Stimulated activated effector memory CD8-positive, alpha-beta T cell treated with anti-CD3 and anti-CD28 coated beads, Interleukin-12 subunit alpha, Interleukin-12 subunit beta, amount 100 ng/mL, for 72 hours (primary cell): ENCODE results near the gene ZNF433.

Experiments
- ATAC-seq: fragments of 150-1000 bp; cut with Tn5 transposase; 2 replicates; pipeline ENCODE4 v1.10.0; 2021
- DNase-seq, 2 donors: peaks; one replicate each; pipeline ENCODE4 v3.0.0; 2021 to 2022; ENCODE audit warnings: low spot score in 2 of 2
- H3K27ac Mint-ChIP-seq: one replicate; pipeline ENCODE4 v1.8.0; 2022; ENCODE audit warnings: mild to moderate bottlenecking, mixed read lengths
- H3K36me3 Mint-ChIP-seq: one replicate; pipeline ENCODE4 v1.8.0; 2022; ENCODE audit warnings: mild to moderate bottlenecking, mixed read lengths
- H3K4me1 Mint-ChIP-seq: one replicate; pipeline ENCODE4 v1.8.0; 2022; ENCODE audit warnings: mixed read lengths
- H3K4me3 Mint-ChIP-seq: one replicate; pipeline ENCODE4 v1.8.0; 2022; ENCODE audit warnings: mild to moderate bottlenecking, mixed read lengths
- H3K9me3 Mint-ChIP-seq: one replicate; pipeline ENCODE4 v1.8.0; 2022; ENCODE audit warnings: mixed read lengths

ZNF433 gene

GRCh38 chr19:11970174-11970573 is 65.3 kb downstream of the ZNF433 start:
- DNase-seq, result no peak
- no peak overlapping the region for H3K4me3 Mint-ChIP-seq
- H3K36me3 Mint-ChIP-seq, result no peaks in the 10 kb centered on the region
- no peak overlapping the region for H3K27ac Mint-ChIP-seq
- H3K9me3 Mint-ChIP-seq, result peaks cover 3% of the 10 kb centered on the region
- no peak for ATAC-seq
- peaks cover 7% of the 10 kb centered on the region for H3K4me1 Mint-ChIP-seq

GRCh38 chr19:11964858-11965645 is 70.4 kb downstream of the ZNF433 start, which contains the start of gene ZNF763:
Gene ZNF763 (plus strand): TSS chr19:11965040. CDS start chr19:11965209, 169 bp downstream.
- DNase-seq, result peak; percentile 73 to 91
- H3K4me3 Mint-ChIP-seq, result peak within 1 kb of the TSS; percentile 79
- peak within 1 kb of the TSS; percentile 82 for H3K27ac Mint-ChIP-seq
- no peaks in the 10 kb centered on the region for H3K9me3 Mint-ChIP-seq
- ATAC-seq, result peak; percentile 96
- peaks cover 22% of the 10 kb centered on the region for H3K4me1 Mint-ChIP-seq
- no peaks in the 10 kb centered on the region for H3K36me3 Mint-ChIP-seq
